Fibroblast of gingiva (primary cell): ENCODE measurements around the gene TRIM43B.
"Not testable (repeated sequence)": the region's sequence is repeated elsewhere in the genome, so short reads cannot be mapped to it uniquely, and the experiment has no call there.

Experiments
- DNase-seq: peaks from one replicate; pipeline ENCODE4 v3.0.0-alpha.2; 2011; ENCODE audit warnings: low read depth

Gene TRIM43B

DNA sequence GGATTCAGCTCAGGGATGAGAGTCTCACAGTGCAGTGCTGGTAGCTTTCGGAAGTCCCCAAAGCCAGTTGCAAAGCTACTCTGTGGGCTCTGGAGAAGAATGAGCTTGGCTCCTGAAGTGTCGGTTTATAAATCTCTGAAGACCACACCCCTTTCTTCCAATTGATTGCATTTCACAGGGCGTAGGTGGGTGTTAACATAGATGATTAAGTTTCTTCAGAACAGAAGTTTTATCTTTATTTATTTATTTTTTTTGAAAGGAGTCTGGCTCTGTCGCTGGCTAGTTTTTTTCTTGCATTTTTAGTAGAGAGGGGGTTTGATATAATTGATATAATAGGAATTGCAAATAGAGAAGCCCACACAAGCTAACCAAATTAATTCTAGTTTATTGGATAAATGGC lies at the start of gene TRIM43B:
TRIM43B (minus strand) TSS at position 101 of the 400 bp plus-strand sequence. CDS start 2,040 bp downstream, outside the sequence.
- not testable (repeated sequence) for DNase-seq

DNA sequence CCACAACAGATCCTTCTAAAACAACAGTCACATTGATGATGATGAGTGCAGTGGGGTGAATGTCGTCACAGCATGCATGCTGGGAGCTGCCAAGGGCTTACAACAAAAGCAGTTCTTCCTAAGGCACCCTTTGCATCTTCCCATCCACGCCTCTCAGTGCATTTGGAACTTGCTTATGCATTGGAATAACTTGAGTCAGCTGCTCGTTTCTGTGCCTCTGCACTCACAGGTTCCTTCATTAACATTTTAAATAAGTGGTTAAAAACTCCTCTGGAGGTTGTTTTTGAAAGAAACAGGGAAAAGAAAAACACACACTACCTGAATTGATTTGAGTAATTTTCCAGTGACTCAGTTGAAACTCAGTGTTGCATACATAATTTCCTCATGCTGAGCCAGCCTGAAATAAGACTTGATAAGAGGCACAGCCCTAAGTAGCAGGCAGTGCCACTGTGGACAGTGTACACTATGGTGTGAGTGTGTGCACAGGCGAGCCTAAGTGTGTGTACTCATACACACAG lies 46.8 kb upstream of the TRIM43B start:
- DNase-seq, result no peak

DNA sequence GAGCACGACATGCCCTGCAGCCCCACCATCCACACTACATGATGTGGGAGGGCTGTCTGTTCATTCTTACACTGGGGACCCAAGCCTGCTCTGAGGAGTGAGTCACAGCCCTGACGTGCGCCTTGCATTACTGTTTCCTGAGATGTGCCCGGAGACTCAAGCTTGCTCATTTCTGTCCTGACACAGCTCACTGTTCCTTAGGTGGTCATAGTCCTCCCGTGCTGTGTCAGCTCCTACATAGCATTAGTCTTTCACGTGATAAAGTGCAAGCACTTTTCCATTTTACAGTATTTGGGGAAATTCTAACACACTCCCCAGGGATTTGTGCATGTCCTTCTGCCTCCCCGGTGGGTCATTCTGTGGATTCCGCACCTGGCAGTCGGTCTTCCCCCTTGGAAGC lies 46.2 kb upstream of the TRIM43B start:
- no peak for DNase-seq

DNA sequence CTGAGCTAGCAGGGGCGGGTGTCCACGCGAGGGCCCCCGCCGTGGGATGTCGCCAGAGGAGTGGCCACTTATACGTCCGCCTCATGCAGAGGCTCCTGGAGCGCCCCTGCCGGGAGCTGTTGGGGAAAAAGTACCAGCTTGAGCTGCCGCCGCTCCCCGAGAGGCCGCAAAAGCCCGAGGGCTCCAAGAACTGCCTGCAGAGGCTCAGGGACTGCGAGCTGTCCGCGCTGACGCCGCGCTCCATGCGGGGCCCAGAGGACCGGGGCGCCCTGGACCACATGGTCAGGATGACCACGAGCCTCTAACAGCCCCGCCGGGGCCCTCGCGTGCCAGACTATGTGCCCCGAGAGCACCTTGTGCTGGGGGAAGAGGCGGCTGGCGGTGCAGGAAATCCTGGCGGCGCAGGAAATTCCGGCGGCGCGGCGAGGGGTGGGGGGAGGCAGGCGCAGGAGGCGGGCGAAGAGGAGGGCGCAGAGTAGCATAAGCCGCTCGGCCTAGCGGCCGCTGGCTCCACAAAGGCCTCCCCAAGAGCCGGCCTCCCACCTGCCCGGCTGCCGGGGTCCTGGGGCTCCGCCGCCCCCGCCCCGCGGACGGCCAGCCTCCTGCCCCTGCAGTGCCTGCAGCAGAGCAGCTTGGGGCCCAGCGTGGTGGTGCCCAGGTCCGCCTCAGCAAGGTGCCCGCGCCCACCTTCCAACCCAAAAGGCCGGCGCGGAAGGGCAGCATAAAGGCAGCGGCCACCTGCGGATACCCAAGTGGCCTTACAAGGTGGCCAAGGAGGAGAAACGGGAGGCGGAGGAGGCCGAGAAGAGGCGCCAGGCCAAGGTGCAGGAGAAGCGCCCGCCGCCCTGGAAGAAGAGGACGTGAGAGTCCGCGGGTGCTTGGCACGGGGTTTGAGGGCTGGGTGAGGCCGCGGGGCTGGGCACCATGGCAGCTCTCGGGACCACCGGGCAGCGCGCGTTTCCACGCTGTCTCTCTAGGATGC lies 42.1 kb upstream of the TRIM43B start:
- DNase-seq, result peak; percentile 73

DNA sequence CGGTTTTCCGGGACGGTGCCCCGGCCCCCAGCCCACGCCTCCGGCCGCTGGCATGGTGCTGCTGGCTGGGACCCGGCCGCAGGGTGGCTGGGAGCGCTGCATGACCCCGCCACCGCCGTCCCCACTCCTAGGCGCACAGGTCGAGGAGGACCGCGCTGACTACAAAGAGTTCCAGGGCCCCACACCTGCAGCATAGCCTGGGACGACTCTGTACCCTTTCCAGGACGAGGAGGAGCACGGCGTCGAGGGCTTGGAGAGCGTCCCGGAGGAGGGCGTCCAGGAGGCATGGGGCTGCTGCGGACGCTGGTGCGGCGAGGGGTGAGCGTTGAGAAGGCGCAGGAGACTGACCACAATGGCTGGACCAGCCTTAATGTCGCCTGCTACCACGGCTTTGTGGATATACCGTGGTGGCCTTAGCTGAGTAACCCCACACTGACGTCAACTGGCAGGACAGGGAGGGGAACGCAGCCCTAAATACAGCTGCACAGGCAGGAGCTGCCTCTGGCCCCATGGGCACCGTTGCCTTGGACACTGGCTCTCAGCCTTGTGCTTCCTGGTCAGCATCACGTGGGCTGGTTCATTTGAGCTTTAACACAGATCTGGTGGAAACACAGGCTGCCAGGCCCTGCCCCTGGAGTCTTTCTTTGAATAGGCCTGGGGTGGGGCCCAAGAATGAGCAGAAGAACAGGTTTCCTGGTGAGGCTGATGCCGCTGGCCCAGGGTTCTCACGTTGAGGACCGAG lies 40.9 kb upstream of the TRIM43B start:
- peak; percentile 21 for DNase-seq

DNA sequence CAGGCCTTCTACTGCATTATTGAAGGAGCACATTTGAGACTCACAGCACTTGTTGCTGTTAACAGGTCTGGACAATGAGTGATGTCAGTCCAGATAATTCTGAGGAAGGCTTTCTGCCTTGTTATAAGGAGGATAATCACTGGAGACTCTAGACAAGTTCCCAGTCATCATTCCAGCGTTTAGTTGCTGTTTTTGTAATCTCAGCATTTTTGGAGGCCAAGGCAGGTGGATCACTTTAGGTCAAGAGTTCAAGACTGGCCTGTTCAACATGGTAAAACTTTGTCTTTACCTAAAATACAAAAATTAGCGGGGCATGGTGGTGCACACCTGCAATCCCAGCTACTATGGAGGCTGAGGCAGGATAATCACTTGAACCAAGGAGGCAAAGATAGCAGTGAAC lies 39.6 kb upstream of the TRIM43B start:
- no peak for DNase-seq

DNA sequence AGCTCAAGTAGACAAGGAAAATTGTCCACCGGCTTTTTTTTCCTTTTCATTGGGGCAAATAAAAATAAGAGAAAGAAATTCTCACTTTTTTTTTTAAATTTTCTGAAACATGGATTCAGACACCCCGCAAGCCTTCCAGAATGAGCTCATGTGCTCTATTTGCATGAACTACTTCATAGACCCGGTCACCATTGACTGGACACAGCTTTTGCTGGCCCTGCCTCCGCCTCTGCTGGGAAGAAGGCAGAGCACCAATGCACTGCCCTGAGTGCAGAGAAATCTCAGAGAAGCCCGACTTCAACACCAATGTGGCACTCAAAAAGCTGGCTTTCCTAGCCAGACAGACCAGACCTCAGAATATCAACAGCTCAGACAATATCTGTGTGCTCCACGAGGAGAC lies 30.2 kb upstream of the TRIM43B start:
- DNase-seq, result no peak

DNA sequence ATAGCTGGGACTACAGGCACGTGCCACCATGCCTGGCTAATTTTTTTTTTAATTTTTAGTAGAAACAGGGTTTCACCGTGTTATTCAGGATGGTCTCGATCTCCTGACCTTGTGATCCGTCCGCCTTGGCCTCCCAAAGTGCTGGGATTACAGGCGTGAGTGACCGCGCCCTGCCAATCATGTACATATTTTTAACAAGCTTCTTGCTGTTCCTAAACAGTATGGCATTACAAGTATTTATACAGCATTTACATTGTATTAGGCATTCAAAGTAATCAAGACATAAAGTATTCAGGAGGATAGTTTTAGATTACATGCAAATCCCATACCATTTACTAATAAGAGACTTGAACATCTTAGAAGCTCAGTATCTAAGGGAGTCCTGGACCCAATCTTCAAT lies 29.7 kb upstream of the TRIM43B start:
- DNase-seq, result not testable (repeated sequence)

DNA sequence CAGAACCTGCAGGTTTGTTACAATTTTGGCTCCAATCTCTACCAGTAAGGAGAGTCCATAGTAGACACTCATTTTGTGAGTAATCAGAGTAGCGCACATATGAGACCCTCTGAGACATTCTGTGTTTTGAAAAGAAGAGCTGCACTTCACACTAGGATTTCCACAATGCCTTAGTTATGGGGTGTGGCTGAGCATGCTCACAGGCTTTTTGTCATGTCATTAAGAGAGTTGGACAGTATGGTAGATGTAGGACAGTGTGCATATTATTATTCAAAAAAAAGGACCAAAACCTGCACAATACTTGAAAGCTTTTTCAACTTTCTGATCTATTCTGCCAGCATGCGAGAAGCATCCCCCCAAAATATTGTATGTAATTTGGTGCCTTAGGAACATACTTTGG lies 24.9 kb upstream of the TRIM43B start:
- DNase-seq, result no peak

DNA sequence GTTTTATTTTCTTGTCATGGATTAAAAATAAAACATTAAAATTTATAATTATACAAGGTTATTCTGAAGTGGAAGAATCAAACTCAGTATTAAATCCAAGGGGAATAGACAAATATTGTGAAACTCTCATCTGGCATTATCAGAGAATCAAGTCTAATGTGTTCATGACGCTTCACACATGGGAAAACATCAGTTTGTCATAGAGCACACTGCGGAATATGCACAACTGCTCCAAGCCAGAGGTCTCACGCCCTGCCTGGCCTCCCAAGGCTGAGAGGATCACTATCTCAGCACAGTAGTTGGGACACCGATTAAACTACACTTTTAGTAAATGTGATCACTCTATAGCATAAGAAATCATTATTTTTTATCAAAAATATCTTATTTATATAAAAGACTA lies 20.7 kb upstream of the TRIM43B start:
- no peak for DNase-seq

DNA sequence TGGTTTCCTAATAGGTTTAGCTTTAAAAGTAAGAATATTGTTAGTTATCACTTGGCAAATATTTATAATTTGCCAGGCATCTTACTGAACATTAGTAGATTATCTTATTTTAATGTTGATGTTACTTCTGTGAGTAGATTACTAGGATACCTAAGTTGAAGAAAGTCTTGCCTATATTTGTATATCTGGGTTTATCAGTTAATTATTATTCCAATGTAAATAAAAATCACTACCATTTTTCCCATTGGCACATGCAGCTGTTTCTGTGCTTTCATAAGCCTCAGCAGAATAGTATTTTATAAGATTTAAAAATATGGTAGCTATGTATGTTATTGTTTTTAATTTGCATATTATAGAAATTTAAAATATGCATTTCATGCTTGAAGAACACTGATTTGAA lies 16.3 kb upstream of the TRIM43B start:
- no peak for DNase-seq

DNA sequence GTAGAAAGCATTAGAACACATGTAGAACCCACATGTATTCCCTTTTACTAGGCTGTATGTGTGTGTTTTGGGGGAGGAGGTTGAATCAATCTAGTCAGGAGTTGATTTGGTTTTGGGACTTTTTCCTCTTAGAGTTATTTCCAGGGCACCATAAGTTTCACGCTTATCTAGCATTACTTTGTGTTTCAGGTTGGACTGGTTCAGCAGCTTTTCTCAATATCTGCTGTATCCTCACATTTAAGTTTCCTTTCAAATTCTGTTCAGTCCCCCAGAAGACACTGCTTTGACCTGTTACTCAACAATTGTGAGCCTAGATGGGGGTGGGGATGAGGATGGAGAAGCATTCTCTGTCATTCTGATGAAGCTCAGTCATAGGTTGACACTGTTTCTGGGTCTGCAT lies 7.5 kb upstream of the TRIM43B start:
- DNase-seq, result not testable (repeated sequence)

DNA sequence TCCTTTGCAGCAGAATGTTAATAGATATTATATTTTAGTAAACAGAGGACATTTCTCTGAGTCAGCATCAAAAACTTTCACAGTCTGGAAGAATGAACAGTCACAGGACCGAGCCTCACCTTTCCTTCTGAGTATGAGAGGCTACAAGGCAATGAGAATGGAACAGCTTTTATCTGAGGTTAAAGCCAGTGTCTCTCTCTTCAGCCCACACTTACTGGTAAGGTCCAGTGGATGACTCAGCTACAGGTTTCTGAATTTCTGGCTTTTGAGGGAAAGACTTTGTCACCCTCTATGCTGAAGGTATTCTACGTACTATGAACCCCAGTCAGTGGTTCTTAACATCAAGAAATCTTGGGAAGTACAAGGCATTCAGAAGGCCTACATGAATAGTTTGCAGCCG lies 9.5 kb downstream of the TRIM43B start:
- not testable (repeated sequence) for DNase-seq

DNA sequence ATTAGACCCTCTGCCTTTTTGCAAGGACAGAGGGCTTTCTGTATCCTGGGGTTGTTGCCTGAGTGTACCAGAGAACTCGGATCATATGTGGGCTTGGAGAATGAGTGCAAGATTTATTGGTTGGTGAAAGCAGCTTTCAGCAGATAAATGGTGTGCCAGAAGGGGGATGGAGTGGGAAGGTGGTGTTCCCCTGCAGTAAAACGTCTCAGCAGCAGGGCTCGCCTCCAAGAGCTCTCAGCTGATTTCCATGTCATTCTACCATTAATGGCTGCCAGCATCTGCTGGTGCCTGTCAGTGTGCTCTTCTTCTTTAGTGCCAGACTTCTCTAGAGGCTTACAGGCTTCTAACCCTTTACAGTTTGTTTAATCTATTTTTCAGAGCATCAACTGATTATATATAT lies 16.6 kb downstream of the TRIM43B start:
- DNase-seq, result not testable (repeated sequence)

DNA sequence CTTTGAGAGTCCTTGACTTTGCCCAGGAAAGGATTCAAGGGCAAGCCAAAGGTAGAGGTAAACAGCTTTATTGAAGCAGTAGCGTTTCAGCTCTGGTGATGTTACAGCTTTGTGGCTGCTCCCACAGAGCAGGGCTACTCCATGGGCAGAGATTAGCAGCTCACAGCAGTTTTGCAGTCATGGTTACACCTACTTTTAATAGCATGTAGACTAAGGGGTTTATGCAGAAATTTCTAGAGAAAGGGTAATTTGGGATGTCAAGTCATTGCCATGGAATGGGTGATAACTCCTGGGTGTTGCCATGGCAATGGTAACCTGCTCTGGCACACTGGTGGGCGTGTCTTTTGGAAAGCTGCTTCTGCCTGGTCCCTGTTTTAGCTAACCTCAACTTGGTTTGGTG lies 18.0 kb downstream of the TRIM43B start:
- not testable (repeated sequence) for DNase-seq

DNA sequence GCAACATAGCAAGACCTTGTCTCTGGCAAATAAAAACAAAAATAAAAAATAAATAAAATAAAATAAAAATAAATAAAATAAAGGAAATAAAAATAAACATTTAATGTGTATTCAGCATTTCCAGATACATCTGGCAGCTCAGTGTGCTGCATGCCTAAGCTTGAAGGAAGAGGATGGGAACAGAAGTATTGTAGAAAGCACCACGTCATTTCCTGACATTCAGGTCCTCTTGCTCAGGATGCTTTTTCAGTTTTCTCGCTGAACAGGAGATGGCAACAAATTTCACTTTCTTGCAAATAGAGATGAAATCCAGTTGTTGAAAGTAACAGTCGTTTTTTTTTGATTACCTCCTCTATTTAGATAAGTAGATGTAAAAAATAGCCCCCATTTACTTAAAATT lies 21.3 kb downstream of the TRIM43B start:
- DNase-seq, result not testable (repeated sequence)

DNA sequence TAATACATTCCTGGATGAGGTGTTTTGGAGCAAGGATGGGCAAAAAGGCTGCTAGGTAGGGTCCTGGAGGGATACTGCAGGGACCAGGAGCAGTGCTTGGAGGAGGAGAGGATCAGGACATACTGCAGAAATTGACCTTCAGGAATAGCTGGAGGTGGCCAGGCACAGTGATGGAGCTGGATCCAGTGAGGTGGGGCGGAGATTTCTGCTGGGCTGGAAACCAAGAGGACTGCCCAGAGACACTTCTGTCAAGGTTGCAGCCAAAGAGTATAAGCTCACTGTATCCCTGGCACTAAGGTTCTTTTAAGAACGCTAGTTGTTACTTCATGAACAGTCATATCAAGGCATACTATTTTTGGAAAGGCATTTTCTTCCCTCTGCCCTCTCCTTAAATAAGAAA lies 39.2 kb downstream of the TRIM43B start:
- DNase-seq, result not testable (repeated sequence)

DNA sequence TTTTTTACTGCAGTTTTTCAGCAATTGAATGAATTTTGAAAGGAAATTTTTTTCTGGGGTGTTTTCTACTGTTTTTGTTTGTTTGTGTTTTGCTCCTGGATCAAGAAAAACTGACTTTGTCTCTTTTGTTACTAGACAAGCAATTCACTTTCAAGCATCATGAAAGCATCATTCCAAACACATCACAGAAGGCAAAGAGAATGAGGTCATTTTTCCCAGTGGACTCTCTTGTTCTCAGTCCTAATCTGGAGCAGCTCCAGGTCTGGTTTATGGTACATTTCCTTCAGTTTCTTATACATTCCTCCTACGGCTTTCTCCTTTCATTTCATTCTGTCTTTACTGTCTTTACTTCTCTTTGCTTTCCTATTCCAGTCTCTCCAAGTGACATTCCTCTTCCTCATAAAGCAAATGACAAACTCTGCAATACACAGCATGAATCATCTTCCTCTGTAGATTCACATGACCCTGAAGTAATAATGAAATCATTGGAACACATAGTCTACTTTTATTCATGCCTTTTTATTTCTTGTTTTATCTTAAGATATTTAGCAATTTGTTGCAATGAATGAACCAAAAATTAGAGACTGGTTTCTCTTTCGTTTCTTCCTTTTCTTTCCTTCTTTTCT lies 42.0 kb downstream of the TRIM43B start:
- DNase-seq, result not testable (repeated sequence)

DNA sequence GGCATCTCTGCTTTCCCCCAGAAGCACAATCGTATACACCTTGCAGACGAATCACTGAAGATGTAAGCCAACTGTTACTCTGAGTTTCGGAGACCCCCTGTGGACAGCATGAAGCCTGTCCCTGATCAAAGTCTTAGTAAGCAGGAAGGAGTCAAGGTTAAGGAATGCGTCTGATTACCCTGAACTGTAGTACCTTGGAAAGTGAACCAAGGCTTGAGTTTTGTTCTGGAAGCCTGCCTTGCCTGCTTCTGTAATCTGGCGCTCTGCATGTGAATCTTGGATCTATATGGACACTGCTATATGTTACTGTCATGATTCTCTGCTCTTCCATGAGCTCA lies 48.7 kb downstream of the TRIM43B start:
- DNase-seq, result not testable (repeated sequence)

DNA sequence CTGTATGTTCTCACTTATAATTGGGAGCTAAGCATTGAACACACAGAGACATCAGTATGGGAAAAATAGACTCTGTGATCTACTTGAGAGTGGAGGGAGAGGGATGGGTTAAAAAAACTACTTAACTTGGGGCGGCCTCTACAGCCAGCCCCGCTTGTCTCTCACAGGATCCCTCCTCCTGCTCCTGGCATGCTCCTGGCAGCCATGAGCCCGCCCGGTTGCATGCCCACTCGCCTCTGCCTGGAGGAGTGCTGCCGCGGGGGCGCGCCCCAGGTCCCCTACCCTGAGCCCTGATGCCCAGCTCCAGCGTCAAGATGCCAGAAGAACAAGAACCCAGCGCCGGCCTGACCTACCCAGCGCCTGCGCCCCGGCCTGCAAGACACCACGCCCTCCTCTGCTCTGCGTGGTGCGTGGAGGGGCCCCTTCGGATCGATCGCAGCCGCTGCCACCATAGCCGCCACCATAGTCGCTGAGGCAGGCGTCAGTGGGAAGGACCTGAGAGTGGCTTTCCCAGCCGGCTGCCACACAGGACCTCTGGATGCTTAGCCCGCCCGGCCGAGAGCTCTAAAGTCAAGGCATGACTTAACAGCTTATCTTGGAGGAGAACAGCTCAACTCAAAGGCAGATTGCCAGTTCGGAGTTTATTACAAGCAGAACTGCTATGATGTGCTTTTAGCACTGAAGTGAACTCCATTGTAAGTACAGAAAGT lies 49.2 kb downstream of the TRIM43B start:
- not testable (repeated sequence) for DNase-seq

DNA sequence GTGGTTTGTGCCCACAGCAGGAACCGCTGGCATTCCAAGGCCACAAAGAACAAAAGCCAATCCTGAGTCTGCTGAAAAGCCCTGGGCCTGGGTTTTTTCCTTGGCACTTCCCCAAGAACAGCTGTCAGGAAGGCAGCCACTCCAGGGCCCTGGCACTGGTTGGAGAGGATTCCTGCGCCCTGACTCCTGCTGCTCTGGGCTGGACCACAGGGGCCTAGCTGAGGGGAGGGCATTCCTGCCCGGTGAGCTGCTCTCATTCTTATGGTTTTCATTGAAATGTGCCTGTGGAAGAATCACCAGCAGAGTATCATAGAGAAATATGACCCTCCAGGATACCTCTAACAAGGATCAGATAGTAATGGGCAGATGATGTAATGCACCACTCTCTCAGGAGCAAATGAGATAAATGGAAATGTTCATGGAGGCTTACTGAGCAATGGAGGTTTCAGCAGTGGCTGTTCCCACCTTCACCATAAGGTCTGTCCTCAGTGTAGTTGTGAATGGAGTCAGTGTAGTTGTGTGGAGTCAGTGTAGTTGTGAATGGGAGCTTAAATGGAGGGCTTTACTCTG lies 50.0 kb downstream of the TRIM43B start:
- DNase-seq, result peak; percentile 60
